ENCODE measurements around the gene UQCR11.

Gene UQCR11

GRCh38 chr19:1572795-1573194, 32.5 kb downstream of the UQCR11 start:
- H3K4me3 ChIP-seq, result no peak overlapping the region

DNA sequence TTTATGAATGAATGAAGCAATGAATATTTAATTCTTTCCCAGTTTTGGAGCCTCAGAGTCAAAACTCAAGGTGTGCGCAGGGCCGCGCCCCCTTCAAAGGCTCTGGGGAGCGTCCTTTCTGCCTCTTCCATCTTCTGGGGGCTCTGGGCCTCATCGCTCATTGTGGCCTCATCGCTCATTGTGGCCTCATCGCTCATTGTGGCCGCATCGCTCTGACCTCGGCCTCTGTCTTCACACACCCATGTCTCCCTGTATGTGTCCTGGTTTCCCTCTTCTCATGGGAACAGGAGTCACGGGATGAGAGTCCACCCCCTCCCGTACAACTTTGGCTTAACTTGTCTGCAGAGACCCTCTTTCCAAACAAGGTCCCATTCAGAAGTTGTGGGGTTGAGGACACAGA, 33.9 kb downstream of the UQCR11 start:
- intact Hi-C loops (cut with DNase I; ENCODE audit: low total_unique reads), result no loop called here
- no peaks in the 10 kb centered on the region for H3K9me3 ChIP-seq
- H3K4me3 ChIP-seq, result no peak overlapping the region
- TF ChIP-seq, protein P1, sequence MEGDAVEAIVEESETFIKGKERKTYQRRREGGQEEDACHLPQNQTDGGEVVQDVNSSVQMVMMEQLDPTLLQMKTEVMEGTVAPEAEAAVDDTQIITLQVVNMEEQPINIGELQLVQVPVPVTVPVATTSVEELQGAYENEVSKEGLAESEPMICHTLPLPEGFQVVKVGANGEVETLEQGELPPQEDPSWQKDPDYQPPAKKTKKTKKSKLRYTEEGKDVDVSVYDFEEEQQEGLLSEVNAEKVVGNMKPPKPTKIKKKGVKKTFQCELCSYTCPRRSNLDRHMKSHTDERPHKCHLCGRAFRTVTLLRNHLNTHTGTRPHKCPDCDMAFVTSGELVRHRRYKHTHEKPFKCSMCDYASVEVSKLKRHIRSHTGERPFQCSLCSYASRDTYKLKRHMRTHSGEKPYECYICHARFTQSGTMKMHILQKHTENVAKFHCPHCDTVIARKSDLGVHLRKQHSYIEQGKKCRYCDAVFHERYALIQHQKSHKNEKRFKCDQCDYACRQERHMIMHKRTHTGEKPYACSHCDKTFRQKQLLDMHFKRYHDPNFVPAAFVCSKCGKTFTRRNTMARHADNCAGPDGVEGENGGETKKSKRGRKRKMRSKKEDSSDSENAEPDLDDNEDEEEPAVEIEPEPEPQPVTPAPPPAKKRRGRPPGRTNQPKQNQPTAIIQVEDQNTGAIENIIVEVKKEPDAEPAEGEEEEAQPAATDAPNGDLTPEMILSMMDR (IDR thresholded peaks at IDR 0.05), result no peak
- no peaks in the 10 kb centered on the region for H3K27me3 ChIP-seq
- H3K36me3 ChIP-seq, result peaks cover 0 to 3% (median 0%) of the 10 kb centered on the region in 3 donors
- H3K27ac ChIP-seq, result no peak overlapping the region
- H3K4me1 ChIP-seq, result peaks cover 0 to 18% (median 12%) of the 10 kb centered on the region in 4 donors
- no peak for DNase-seq

More at GRCh38 chr19:1572795-1573194, 32.5 kb downstream of the UQCR11 start:
- Histone ChIP-seq H3K4me1 (peaks cover 0 to 8% (median 5%) of the 10 kb centered on the region in 4 donors), H3K9me3 (no peaks in the 10 kb centered on the region), H3K27me3 (no peaks in the 10 kb centered on the region), H3K27ac (no peak overlapping the region), H3K36me3 (peaks cover 12 to 17% (median 14%) of the 10 kb centered on the region in 3 donors)
- intact Hi-C loops (cut with DNase I; ENCODE audit: low total_unique reads), result no loop called here
- TF ChIP-seq, protein P1 (IDR thresholded peaks at IDR 0.05), result no peak
- no peak for DNase-seq

DNA sequence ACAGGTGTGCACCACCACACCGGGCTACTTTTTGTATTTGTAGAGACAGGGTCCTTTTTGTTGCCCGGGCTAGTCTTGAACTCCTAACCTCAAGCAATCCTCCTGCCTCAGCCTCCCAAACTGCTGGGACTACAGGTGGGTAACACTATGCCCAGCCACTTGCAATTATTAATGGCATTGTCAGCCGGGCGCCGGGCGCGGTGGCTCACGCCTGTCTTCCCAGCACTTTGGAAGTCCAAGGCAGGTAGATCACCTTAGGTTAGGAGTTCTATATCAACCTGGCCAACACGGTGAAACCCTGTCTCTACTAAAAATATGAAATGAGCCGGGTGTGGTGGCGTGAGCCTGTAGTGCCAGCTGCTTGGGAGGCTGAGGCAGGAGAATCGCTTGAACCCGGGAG, 34.4 kb downstream of the UQCR11 start:
- DNase-seq, result no peak
- Histone ChIP-seq H3K36me3 (no peaks in the 10 kb centered on the region), H3K27ac (no peak overlapping the region), H3K4me3 (no peak overlapping the region), H3K4me1 (peaks cover 0 to 23% (median 17%) of the 10 kb centered on the region in 4 donors), H3K27me3 (no peaks in the 10 kb centered on the region), H3K9me3 (no peaks in the 10 kb centered on the region)
- intact Hi-C loops (cut with DNase I; ENCODE audit: low total_unique reads), result no loop called here
- TF ChIP-seq, protein P1 (IDR thresholded peaks at IDR 0.05), result no peak

GRCh38 chr19:1569997-1570396, 35.3 kb downstream of the UQCR11 start:
- Histone ChIP-seq H3K9me3 (no peaks in the 10 kb centered on the region), H3K27ac (no peak overlapping the region), H3K27me3 (no peaks in the 10 kb centered on the region), H3K4me1 (peaks cover 0 to 28% (median 17%) of the 10 kb centered on the region in 4 donors), H3K36me3 (no peaks in the 10 kb centered on the region), H3K4me3 (no peak overlapping the region)
- TF ChIP-seq, protein P1 (IDR thresholded peaks at IDR 0.05), result no peak
- intact Hi-C loops (cut with DNase I; ENCODE audit: low total_unique reads), result no loop called here
- DNase-seq, result no peak

- no peaks in the 10 kb centered on the region for H3K27me3 ChIP-seq
- intact Hi-C loops (cut with DNase I; ENCODE audit: low total_unique reads), result no loop called here
- H3K4me1 ChIP-seq, result peaks cover 0 to 28% (median 17%) of the 10 kb centered on the region in 4 donors
- no peaks in the 10 kb centered on the region for H3K36me3 ChIP-seq
- no peaks in the 10 kb centered on the region for H3K9me3 ChIP-seq
- peak within 1 kb of the TSS; percentile 62 to 81 for H3K4me3 ChIP-seq
- TF ChIP-seq, protein P1 (IDR thresholded peaks at IDR 0.05), result no peak
- H3K27ac ChIP-seq, result peak within 1 kb of the TSS; percentile 57 to 67
- DNase-seq, result peak; percentile 50 to 81
Measured at GRCh38 chr19:1568320-1569019, 36.8 kb downstream of the UQCR11 start, which contains the start of gene MEX3D. TSS of gene MEX3D (minus strand) at chr19:1568325. CDS start at chr19:1568058, 267 bp downstream.

All from tibial artery (tissue), 4 donors.